OCI-LY1 (cell line): ENCODE data around the gene LTN1.
A peak's percentile ranks its signal among the peaks of the same experiment; 100 is the strongest.
"Not testable (repeated sequence)": the region's sequence is repeated elsewhere in the genome, so short reads cannot be mapped to it uniquely, and the experiment has no call there.

Source experiments
- H2AFZ ChIP-seq: fragments of 200-600 bp; sonication (generic), shearing (Covaris generic); 2 replicates; pipeline ENCODE4 v1.6.0; 2014; ENCODE audit warnings: antibody characterized with exemption, mild to moderate bottlenecking, low read length
- H3F3A ChIP-seq: fragments of 200-600 bp; sonication (generic), shearing (Covaris generic); 2 replicates; pipeline ENCODE4 v1.6.0; 2014; ENCODE audit warnings: mild to moderate bottlenecking, antibody characterized with exemption, low read length, moderate library complexity; ENCODE audit not compliant: insufficient read depth
- H3K27ac ChIP-seq: fragments of 200-600 bp; sonication (generic); 2 replicates; pipeline ENCODE4 v1.5.1; 2014; ENCODE audit warnings: low read length, mixed run types, mild to moderate bottlenecking, low read depth; ENCODE audit not compliant: poor library complexity, severe bottlenecking
- H3K27me3 ChIP-seq: fragments of 200-600 bp; sonication (generic); 2 replicates; pipeline ENCODE4 v1.6.0; 2014; ENCODE audit warnings: antibody characterized with exemption, mild to moderate bottlenecking, low read length, moderate library complexity; ENCODE audit not compliant: insufficient read depth
- H3K36me3 ChIP-seq: fragments of 200-600 bp; sonication (generic); 2 replicates; pipeline ENCODE4 v1.6.1; 2014; ENCODE audit warnings: mild to moderate bottlenecking, antibody characterized with exemption, low read length, moderate library complexity, mixed read lengths; ENCODE audit not compliant: insufficient read depth
- H3K4me1 ChIP-seq: fragments of 200-600 bp; sonication (generic); 2 replicates; pipeline ENCODE4 v1.5.1; 2014; ENCODE audit warnings: mild to moderate bottlenecking, low read length, moderate library complexity; ENCODE audit not compliant: insufficient read depth, severe bottlenecking
- H3K4me2 ChIP-seq: fragments of 200-600 bp; sonication (generic), shearing (Covaris generic); 2 replicates; pipeline ENCODE4 v1.6.1; 2014; ENCODE audit warnings: low read length
- H3K4me3 ChIP-seq: fragments of 200-600 bp; sonication (generic); 2 replicates; pipeline ENCODE4 v1.5.1; 2014; ENCODE audit warnings: low read length, low read depth, mild to moderate bottlenecking, mixed read lengths; ENCODE audit not compliant: poor library complexity, severe bottlenecking
- H3K79me2 ChIP-seq: fragments of 200-600 bp; shearing (Covaris generic); 2 replicates; pipeline ENCODE4 v1.6.1; 2016; ENCODE audit warnings: mixed run types, low read length, mixed read lengths; ENCODE audit not compliant: insufficient read depth
- H3K9ac ChIP-seq: fragments of 200-600 bp; sonication (generic), shearing (Covaris generic); 2 replicates; pipeline ENCODE4 v1.6.1; 2014; ENCODE audit warnings: mild to moderate bottlenecking, low read length, mixed read lengths
- H3K9me2 ChIP-seq: fragments of 200-600 bp; sonication (generic), shearing (Covaris generic); 2 replicates; pipeline ENCODE4 v1.6.1; 2014; ENCODE audit warnings: low read depth, mild to moderate bottlenecking, low read length, mixed read lengths
- H3K9me3 ChIP-seq: fragments of 200-600 bp; shearing (Covaris generic); 2 replicates; pipeline ENCODE4 v1.6.1; 2014; ENCODE audit warnings: low read length, mixed read lengths
- H4K20me1 ChIP-seq: fragments of 200-600 bp; sonication (generic), shearing (Covaris generic); 2 replicates; pipeline ENCODE4 v1.6.0; 2016; ENCODE audit warnings: mild to moderate bottlenecking, low read length; ENCODE audit not compliant: insufficient read depth
- EZH2 ChIP-seq: fragments of 200-600 bp; sonication (generic), shearing (Covaris generic); IDR thresholded peaks from 2 replicates; pipeline ENCODE4 v1.8.0; 2017; ENCODE audit warnings: borderline replicate concordance, mixed run types, mild to moderate bottlenecking, antibody characterized with exemption, low read length, moderate library complexity, mixed read lengths
- TF ChIP-seq, protein P1 (sequence below): fragments of 200-600 bp; sonication (generic), shearing (Covaris generic); IDR thresholded peaks from 2 replicates; pipeline ENCODE4 v1.5.1; 2017; ENCODE audit warnings: mild to moderate bottlenecking, antibody characterized with exemption, low read length, moderate library complexity, mixed read lengths

LTN1 gene

DNA sequence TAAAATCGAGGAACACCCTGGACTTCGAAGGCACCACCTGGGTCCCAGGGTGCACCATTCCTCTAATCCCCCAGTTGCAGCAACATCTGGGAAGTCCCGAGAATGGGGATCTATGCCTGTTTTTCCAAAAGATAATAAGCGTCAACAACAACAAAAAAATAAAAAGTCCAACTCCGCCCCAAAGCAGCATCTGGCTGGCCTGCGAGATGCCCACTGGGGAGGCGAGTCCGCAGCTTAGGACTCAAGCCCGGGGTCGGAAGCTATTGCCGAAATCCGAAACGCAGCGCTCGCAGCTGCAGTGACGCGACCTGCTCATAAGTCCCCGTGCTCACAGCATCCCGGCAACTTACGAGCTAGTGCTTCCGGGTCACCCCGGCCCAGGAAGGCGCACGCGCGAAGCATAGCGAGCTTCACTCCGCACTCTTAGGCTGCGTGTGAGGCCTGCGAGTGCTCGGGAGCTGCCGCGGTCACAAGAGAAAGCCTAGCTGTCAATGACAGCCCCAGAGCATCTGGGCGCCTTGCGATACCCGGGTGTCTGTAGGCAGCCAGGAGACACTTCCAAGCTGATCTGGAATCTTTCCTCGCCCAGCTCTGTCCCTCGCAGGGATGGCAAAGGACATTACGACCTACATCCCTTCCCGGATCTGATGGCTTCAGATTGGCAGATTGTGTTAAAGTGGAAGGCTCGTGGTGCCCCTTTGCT is 9.9 kb upstream of the LTN1 start:
- Histone ChIP-seq H2AFZ (no peak overlapping the region), H3K9ac (peak overlapping the region; percentile 96), H3K4me2 (peak overlapping the region; percentile 73), H3K9me3 (no peaks in the 10 kb centered on the region), H3K4me1 (peaks cover 10% of the 10 kb centered on the region), H3K79me2 (no peaks in the 10 kb centered on the region), H3K4me3 (peak overlapping the region; percentile 88), H3K36me3 (peaks cover 20% of the 10 kb centered on the region), H3K9me2 (no peaks in the 10 kb centered on the region), H3K27me3 (no peaks in the 10 kb centered on the region), H4K20me1 (no peaks in the 10 kb centered on the region), H3K27ac (peak overlapping the region; percentile 81), H3F3A (peaks cover 8% of the 10 kb centered on the region; the same call in 1 of the 2 replicates)
- no peak for TF ChIP-seq EZH2
- TF ChIP-seq, protein P1, sequence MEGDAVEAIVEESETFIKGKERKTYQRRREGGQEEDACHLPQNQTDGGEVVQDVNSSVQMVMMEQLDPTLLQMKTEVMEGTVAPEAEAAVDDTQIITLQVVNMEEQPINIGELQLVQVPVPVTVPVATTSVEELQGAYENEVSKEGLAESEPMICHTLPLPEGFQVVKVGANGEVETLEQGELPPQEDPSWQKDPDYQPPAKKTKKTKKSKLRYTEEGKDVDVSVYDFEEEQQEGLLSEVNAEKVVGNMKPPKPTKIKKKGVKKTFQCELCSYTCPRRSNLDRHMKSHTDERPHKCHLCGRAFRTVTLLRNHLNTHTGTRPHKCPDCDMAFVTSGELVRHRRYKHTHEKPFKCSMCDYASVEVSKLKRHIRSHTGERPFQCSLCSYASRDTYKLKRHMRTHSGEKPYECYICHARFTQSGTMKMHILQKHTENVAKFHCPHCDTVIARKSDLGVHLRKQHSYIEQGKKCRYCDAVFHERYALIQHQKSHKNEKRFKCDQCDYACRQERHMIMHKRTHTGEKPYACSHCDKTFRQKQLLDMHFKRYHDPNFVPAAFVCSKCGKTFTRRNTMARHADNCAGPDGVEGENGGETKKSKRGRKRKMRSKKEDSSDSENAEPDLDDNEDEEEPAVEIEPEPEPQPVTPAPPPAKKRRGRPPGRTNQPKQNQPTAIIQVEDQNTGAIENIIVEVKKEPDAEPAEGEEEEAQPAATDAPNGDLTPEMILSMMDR = no peak

GRCh38 chr21:28993293-28993629 is 584 bp upstream of the LTN1 start:
- Histone ChIP-seq H3K27ac (peak overlapping the region; percentile 64), H3K4me3 (peak overlapping the region; percentile 78), H3K27me3 (no peaks in the 10 kb centered on the region), H3K36me3 (no peaks in the 10 kb centered on the region), H2AFZ (no peak overlapping the region), H3K79me2 (peaks cover 35% of the 10 kb centered on the region), H3K9me2 (no peaks in the 10 kb centered on the region), H3K4me1 (peaks cover 25% of the 10 kb centered on the region), H3K9me3 (no peaks in the 10 kb centered on the region), H3F3A (no peaks in the 10 kb centered on the region), H4K20me1 (no peaks in the 10 kb centered on the region; the same call in 1 of the 2 replicates), H3K9ac (peak overlapping the region; percentile 74), H3K4me2 (peak overlapping the region; percentile 84)
- TF ChIP-seq EZH2 = no peak
- TF ChIP-seq, protein P1 = no peak

- peaks cover 40% of the 10 kb centered on the region for H3K79me2 ChIP-seq
- no peaks in the 10 kb centered on the region for H3K36me3 ChIP-seq
- peak overlapping the region; percentile 82 for H3K9ac ChIP-seq
- H2AFZ ChIP-seq = no peak overlapping the region
- H3K4me2 ChIP-seq = peak overlapping the region; percentile 77
- TF ChIP-seq, protein P1 = no peak
- peaks cover 25% of the 10 kb centered on the region for H3K4me1 ChIP-seq
- no peaks in the 10 kb centered on the region for H3F3A ChIP-seq
- peak overlapping the region; percentile 78 for H3K4me3 ChIP-seq
- H3K9me2 ChIP-seq = no peaks in the 10 kb centered on the region
- peak overlapping the region; percentile 65 for H3K27ac ChIP-seq
- H4K20me1 ChIP-seq = no peaks in the 10 kb centered on the region; the same call in 1 of the 2 replicates
- H3K9me3 ChIP-seq = no peaks in the 10 kb centered on the region
- no peaks in the 10 kb centered on the region for H3K27me3 ChIP-seq
Observed at GRCh38 chr21:28991861-28992525, 684 bp downstream of the LTN1 start.

- not testable (repeated sequence) for H3K9me3 ChIP-seq, H3K4me3 ChIP-seq, H3K4me2 ChIP-seq, H3K27me3 ChIP-seq, H3K9ac ChIP-seq, H3K9me2 ChIP-seq, H3K27ac ChIP-seq, H3F3A ChIP-seq, H2AFZ ChIP-seq, H4K20me1 ChIP-seq
- Histone ChIP-seq H3K4me1 (peaks cover 19% of the 10 kb centered on the region), H3K79me2 (peaks cover 45% of the 10 kb centered on the region), H3K36me3 (peaks cover 27% of the 10 kb centered on the region)
Observed at GRCh38 chr21:28988146-28988545, 4.5 kb downstream of the LTN1 start.
